Activated T-cell treated with anti-CD3 and anti-CD28 coated beads, Interleukin-2, amount 50 U/mL, for 4 hours (primary cell): ENCODE measurements around the gene GHR. TPM values are rescaled to one million over a fixed set of nuclear protein-coding genes. Genes with fewer than 3 reads are reported as not detected.
"Not testable (repeated sequence)": the region's sequence is repeated elsewhere in the genome, so short reads cannot be mapped to it uniquely, and the experiment has no call there.

ENCODE experiments used
- ATAC-seq, 2 donors: fragments of 200-7000 bp; cut with Tn5 transposase; one replicate each; pipeline ENCODE4 v1.10.0; 2021
- DNase-seq: peaks from one replicate; pipeline ENCODE4 v3.0.0-alpha.2; 2020
- H3K27me3 Mint-ChIP-seq: one replicate; pipeline ENCODE4 v1.8.0; 2021; ENCODE audit warnings: low read depth, mixed read lengths
- H3K36me3 Mint-ChIP-seq: one replicate; pipeline ENCODE4 v1.8.0; 2022; ENCODE audit warnings: mixed read lengths; ENCODE audit not compliant: insufficient read depth
- H3K4me1 Mint-ChIP-seq: one replicate; pipeline ENCODE4 v1.8.0; 2021; ENCODE audit warnings: low read depth, mixed read lengths
- H3K4me3 Mint-ChIP-seq: one replicate; pipeline ENCODE4 v1.8.0; 2021; ENCODE audit warnings: mild to moderate bottlenecking, moderate library complexity, mixed read lengths
- H3K9me3 Mint-ChIP-seq: one replicate; pipeline ENCODE4 v1.8.0; 2021; ENCODE audit warnings: mixed read lengths
- total RNA-seq, 3 donors: library from RNA; stranded (reverse); gene quantifications; one replicate each; pipeline ENCODE4 v1.2.1, GENCODE V29; 2021

Gene GHR
- total RNA-seq, 3 donors from 2014 or later, result 0.08 TPM; not detected in 2

DNA sequence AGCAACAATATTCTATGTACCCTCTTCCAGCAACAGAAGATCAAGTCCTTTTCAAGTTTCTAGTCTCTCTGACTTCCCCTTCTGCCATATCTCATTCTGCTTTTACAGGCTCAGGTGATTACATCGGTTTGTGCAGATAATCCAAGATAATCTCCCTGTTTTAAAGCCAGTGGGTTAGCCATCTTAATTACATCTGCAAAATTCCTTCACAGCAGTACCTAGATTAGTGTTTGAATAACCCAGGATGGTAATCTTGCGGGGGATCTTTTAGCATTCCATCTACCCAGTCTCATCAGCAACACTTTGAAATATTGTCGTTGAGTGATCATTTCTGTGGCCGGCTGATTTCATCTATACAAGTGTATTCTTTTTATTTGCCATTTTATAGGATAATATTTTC, 130.2 kb downstream of the GHR start:
- Mint-ChIP-seq H3K27me3 (no peaks in the 10 kb centered on the region), H3K9me3 (no peaks in the 10 kb centered on the region), H3K36me3 (no peaks in the 10 kb centered on the region), H3K4me1 (no peaks in the 10 kb centered on the region), H3K4me3 (no peak overlapping the region)
- ATAC-seq, result no peak
- no peak for DNase-seq

DNA sequence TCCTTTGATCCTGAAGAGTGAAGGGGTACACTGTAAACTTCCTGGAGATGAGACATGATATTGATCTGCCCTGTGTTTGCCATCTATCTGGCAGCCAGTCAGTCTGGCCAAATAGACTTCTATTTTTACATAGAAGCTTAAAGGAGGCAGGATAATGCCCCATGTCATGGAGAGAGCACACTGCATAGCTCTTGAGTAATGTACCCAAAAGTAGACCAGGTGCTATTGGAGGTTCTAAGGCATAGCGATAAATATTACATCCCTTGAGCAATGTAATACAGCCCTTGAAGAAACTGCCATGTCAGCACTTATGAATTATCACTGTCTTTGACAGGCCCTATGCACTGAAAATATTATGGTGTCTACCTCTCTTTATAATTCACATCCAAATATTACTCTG, 131.8 kb downstream of the GHR start:
- ATAC-seq (no peak), DNase-seq (no peak)
- H3K4me3 Mint-ChIP-seq, result no peak overlapping the region
- H3K27me3 Mint-ChIP-seq, result no peaks in the 10 kb centered on the region
- no peaks in the 10 kb centered on the region for H3K4me1 Mint-ChIP-seq
- H3K9me3 Mint-ChIP-seq, result no peaks in the 10 kb centered on the region
- no peaks in the 10 kb centered on the region for H3K36me3 Mint-ChIP-seq

DNA sequence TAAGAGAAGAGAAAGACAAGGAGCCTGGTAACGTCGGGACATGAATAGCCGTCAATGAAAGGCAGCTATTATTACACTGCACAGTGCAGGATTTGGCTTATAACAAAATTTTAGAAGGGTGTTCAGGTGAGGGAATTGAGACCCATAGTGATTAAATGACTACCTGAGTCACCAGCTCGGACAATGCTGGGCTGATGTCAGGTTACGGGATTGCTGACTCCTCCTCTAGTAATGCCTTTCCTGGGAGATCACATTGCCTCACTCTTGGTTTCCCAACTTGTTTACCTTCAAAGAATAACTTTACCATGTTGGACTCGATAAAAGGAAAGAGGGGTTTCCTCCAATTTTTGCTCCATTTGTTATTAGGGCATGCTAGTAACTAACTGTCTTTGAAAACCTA, 132.6 kb downstream of the GHR start:
- Mint-ChIP-seq H3K9me3 (no peaks in the 10 kb centered on the region), H3K27me3 (peaks cover 2% of the 10 kb centered on the region), H3K4me3 (no peak overlapping the region), H3K36me3 (no peaks in the 10 kb centered on the region), H3K4me1 (no peaks in the 10 kb centered on the region)
- DNase-seq (no peak), ATAC-seq (no peak)

GRCh38 chr5:42557689-42558088, 134.4 kb downstream of the GHR start:
- no peak overlapping the region for H3K4me3 Mint-ChIP-seq

DNA sequence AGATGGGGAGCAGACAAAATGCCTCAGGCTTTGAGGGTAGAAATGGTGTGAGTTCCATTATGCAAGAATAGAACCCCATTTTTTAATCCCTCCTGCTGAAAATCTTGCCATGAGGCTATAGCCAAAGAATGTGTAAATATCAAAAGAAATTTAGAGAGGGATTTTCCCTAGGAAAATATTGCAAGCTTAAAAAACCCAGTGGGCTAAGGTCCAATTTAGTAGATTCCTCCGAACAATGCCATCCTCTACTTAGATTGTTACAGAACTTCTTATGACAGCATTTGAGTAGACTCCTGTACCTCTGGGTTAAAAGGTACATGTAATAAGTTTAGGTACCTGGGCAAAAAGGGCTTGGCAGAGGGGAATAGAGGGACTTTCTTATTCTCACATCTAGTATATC, 138.4 kb downstream of the GHR start:
- Mint-ChIP-seq H3K36me3 (no peaks in the 10 kb centered on the region), H3K4me3 (no peak overlapping the region), H3K9me3 (no peaks in the 10 kb centered on the region), H3K27me3 (peaks cover 2% of the 10 kb centered on the region), H3K4me1 (no peaks in the 10 kb centered on the region)
- no peak for DNase-seq
- ATAC-seq, result no peak

More at GRCh38 chr5:42557689-42558088, 134.4 kb downstream of the GHR start:
- H3K27me3 Mint-ChIP-seq, result peaks cover 2% of the 10 kb centered on the region
- DNase-seq (no peak), ATAC-seq (no peak)
- H3K4me1 Mint-ChIP-seq, result no peaks in the 10 kb centered on the region
- no peaks in the 10 kb centered on the region for H3K36me3 Mint-ChIP-seq
- H3K9me3 Mint-ChIP-seq, result no peaks in the 10 kb centered on the region

DNA sequence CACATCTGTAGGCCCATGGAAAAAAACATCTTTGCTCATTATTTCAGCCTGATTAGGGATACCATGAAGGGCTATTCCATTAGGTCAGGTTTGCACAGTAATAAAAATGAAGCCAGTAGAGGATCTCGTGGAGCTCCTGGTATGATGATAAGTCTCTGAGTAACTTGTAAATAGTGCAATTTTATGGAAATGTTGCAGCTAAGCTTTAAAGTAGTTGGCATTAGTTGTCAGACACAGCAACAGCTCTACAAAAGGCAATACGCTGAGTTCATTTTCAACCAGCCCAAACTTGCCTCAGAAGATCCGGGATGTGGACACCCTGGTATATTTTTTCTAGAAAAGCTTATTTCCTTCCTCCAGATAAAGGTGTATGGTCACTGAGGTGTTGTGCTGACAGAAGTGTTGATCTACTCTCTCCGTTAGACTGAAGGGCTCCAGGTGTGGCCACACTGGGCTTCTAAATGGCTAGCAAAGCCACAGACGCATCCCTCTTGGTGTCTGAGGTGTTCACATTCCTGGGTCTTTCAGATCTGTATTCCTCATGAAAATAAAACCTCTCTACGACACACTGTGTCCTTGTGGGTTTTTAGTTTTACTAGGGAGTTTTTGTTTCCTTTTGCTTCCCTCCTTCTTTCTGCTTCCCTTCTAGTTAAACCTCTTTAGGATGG, 141.6 kb downstream of the GHR start:
- H3K9me3 Mint-ChIP-seq, result no peaks in the 10 kb centered on the region
- DNase-seq, result no peak
- ATAC-seq, result no peak
- H3K27me3 Mint-ChIP-seq, result peaks cover 5% of the 10 kb centered on the region
- H3K4me1 Mint-ChIP-seq, result no peaks in the 10 kb centered on the region
- H3K36me3 Mint-ChIP-seq, result no peaks in the 10 kb centered on the region
- H3K4me3 Mint-ChIP-seq, result no peak overlapping the region

GRCh38 chr5:42566652-42567295, 143.5 kb downstream of the GHR start:
- H3K36me3 Mint-ChIP-seq, result no peaks in the 10 kb centered on the region

GRCh38 chr5:42569325-42569724, 146.1 kb downstream of the GHR start:
- Mint-ChIP-seq H3K4me3 (no peak overlapping the region), H3K27me3 (peaks cover 13% of the 10 kb centered on the region), H3K9me3 (no peaks in the 10 kb centered on the region), H3K36me3 (no peaks in the 10 kb centered on the region), H3K4me1 (no peaks in the 10 kb centered on the region)
- DNase-seq, result no peak
- no peak for ATAC-seq

More at GRCh38 chr5:42566652-42567295, 143.5 kb downstream of the GHR start:
- Mint-ChIP-seq H3K4me1 (no peaks in the 10 kb centered on the region), H3K27me3 (peaks cover 5% of the 10 kb centered on the region), H3K4me3 (no peak overlapping the region), H3K9me3 (no peaks in the 10 kb centered on the region)
- DNase-seq (no peak), ATAC-seq (no peak)

DNA sequence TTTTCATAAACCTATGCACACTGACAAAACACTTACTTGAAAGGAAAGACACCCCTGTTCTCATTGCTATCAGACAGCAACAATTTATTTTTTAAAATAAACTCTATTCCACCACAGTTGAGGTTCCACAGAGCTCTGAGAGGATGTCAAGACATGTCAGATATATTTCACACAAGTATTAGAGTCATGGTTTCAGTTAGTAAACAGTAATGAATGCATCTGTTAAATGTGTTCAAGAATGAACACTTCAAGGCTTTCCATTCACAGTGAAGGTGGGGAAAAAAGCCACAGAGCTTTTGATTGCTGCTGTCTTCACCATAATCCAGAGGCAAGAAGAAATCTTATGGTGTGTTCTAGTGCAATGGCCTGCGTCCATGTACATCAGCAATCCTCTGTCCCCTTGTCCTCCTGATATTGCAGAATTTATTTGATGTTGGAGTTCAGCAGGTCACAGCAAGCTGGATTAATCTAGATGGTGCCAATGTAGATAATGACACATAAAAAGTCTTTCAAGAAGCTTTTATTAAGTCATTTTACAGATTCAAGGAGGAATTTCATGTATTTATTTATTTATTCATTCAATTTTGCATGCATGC, 146.8 kb downstream of the GHR start:
- H3K4me1 Mint-ChIP-seq, result no peaks in the 10 kb centered on the region
- no peaks in the 10 kb centered on the region for H3K9me3 Mint-ChIP-seq
- no peak for ATAC-seq
- H3K4me3 Mint-ChIP-seq, result no peak overlapping the region
- H3K27me3 Mint-ChIP-seq, result peaks cover 15% of the 10 kb centered on the region
- H3K36me3 Mint-ChIP-seq, result no peaks in the 10 kb centered on the region
- DNase-seq, result no peak

DNA sequence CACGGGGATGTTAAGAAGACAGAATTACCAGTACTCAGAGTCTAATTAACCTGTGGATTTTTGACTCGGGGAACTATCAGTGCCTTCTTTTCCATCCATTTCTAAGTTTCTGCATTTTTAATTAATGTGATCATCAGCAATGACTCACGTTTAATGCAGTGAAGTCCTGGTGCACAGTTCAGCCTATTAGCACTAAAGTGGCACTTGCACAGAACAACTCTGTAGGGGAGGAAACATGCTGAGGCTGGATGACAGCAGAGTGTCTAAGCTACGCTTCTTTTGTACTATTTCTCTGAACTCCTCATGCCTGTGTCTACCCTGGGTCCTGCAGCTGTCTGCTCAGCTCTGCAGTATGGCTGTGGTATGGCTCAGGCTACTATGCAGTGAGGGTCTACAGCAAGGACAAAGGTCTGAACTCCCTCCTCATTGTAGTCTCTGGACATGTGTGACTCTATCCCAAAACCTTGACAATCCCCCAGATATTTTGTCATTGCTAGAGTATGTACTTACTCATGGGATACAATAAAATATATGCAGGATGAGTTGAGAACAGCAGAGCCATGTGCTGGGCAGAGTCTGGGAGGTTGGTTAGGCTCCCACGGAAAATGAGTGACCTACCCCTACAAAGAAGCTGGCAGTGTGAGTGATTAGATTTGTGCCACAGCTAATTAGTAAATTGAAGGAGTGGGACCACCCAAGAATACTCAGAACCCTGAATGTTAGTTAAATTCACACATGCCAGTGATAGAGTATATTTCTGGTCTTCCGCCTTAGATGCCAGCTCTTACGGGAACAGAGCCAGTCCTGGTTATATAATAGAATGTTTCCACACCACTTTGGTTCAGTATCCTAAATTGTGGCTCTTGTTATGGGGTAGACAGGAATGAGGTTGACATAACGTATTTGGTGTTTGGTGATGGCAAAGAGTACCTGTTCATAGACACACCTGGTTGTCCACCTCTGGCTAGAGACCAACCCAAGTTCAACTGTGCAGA, 148.0 kb downstream of the GHR start:
- H3K4me1 Mint-ChIP-seq, result no peaks in the 10 kb centered on the region
- no peaks in the 10 kb centered on the region for H3K36me3 Mint-ChIP-seq
- no peak overlapping the region for H3K4me3 Mint-ChIP-seq
- peaks cover 21% of the 10 kb centered on the region for H3K27me3 Mint-ChIP-seq
- DNase-seq (no peak), ATAC-seq (no peak)
- H3K9me3 Mint-ChIP-seq, result no peaks in the 10 kb centered on the region

GRCh38 chr5:42572313-42572712, 149.1 kb downstream of the GHR start:
- peaks cover 19% of the 10 kb centered on the region for H3K27me3 Mint-ChIP-seq
- DNase-seq (no peak), ATAC-seq (no peak)
- no peaks in the 10 kb centered on the region for H3K9me3 Mint-ChIP-seq
- H3K4me1 Mint-ChIP-seq, result no peaks in the 10 kb centered on the region
- H3K4me3 Mint-ChIP-seq, result no peak overlapping the region
- no peaks in the 10 kb centered on the region for H3K36me3 Mint-ChIP-seq

GRCh38 chr5:42573386-42573785, 150.1 kb downstream of the GHR start:
- H3K27me3 Mint-ChIP-seq, result peaks cover 19% of the 10 kb centered on the region
- H3K4me3 Mint-ChIP-seq, result no peak overlapping the region
- ATAC-seq (no peak), DNase-seq (no peak)
- H3K9me3 Mint-ChIP-seq, result no peaks in the 10 kb centered on the region
- no peaks in the 10 kb centered on the region for H3K36me3 Mint-ChIP-seq
- H3K4me1 Mint-ChIP-seq, result no peaks in the 10 kb centered on the region

DNA sequence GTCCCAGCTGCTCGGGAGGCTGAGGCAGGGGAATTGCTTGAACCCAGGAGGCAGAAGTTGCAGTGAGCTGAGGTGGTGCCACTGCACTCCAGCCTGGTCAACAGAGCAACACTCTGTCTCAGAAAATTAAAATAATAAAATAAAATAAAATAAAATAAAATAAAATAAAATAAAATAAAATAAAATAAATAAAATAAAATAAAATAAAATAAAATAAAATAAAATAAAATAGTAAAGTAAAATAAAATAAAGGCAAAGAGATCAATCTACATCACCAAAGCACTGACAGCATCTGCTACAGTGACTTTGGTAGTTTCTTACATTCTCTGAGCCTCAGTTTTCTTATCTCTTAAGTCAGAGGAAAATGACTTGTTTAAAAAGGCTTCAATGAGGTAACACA, 152.7 kb downstream of the GHR start:
- H3K27me3 Mint-ChIP-seq, result peaks cover 18% of the 10 kb centered on the region
- H3K4me1 Mint-ChIP-seq, H3K4me3 Mint-ChIP-seq, H3K9me3 Mint-ChIP-seq, ATAC-seq, DNase-seq, H3K36me3 Mint-ChIP-seq: not testable (repeated sequence)

- not testable (repeated sequence) for H3K36me3 Mint-ChIP-seq, ATAC-seq, DNase-seq, H3K4me3 Mint-ChIP-seq, H3K4me1 Mint-ChIP-seq, H3K9me3 Mint-ChIP-seq
- peaks cover 26% of the 10 kb centered on the region for H3K27me3 Mint-ChIP-seq
These were observed 155.7 kb downstream of the GHR start for GRCh38 chr5:42578901-42579300.
